Right atrium auricular region (tissue), 2 donors: ENCODE measurements around the gene KMT2C. TPM values are rescaled to one million over a fixed set of nuclear protein-coding genes. Genes with fewer than 3 reads are reported as not detected.
"Not testable (repeated sequence)": the region's sequence is repeated elsewhere in the genome, so short reads cannot be mapped to it uniquely, and the experiment has no call there.

Experiments used
- DNase-seq: peaks from one replicate; pipeline ENCODE4 v3.0.0-alpha.2; 2019; ENCODE audit warnings: low spot score
- H3K27ac ChIP-seq, 2 donors: fragments of 200-600 bp; sonication (generic); 1 replicate in 1 of 2; 2 replicates in 1 of 2; pipeline ENCODE4 v1.5.1; 2016 to 2019
- H3K27me3 ChIP-seq, 2 donors: fragments of 200-600 bp; sonication (generic); one replicate each; pipeline versions ENCODE4 v1.5.1 to v1.6.0; 2017 to 2019
- H3K36me3 ChIP-seq: fragments of 200-600 bp; sonication (generic); one replicate; pipeline ENCODE4 v1.5.1; 2016
- H3K4me1 ChIP-seq, 2 donors: fragments of 200-600 bp; sonication (generic); one replicate each; pipeline versions ENCODE4 v1.5.1 to v1.6.0; 2017 to 2019
- H3K4me3 ChIP-seq, 2 donors: fragments of 200-600 bp; sonication (generic); 1 replicate in 1 of 2; 2 replicates in 1 of 2; pipeline ENCODE4 v1.5.1; 2017 to 2019; ENCODE audit warnings: mild to moderate bottlenecking in 1 of 2, moderate library complexity in 1 of 2
- H3K9me3 ChIP-seq, 2 donors: fragments of 200-600 bp; sonication (generic); one replicate each; pipeline ENCODE4 v1.5.1; 2019
- CTCF ChIP-seq, 2 donors: fragments of 200-600 bp; sonication (generic); IDR thresholded peaks; one replicate each; pipeline ENCODE4 v1.5.1; 2019; ENCODE audit warnings: antibody characterized with exemption in 2 of 2
- total RNA-seq, 2 donors: library from RNA; depleted of rRNA; stranded (reverse); fragments of >200 nt; gene quantifications; one replicate each; pipeline ENCODE4 v1.1.0, GENCODE V29; 2016

The KMT2C gene
- total RNA-seq, 2 donors from 2014 or later, result 36.5 to 37.3 TPM

- H3K9me3 ChIP-seq, DNase-seq, H3K27me3 ChIP-seq, H3K36me3 ChIP-seq: not testable (repeated sequence)
- peak in 1 of 2 donors; percentile 17 for TF ChIP-seq CTCF (IDR thresholded peaks at IDR 0.05)
- peaks cover 0 to 43% of the 10 kb centered on the region in 2 donors for H3K4me1 ChIP-seq
- H3K27ac ChIP-seq, result peak overlapping the region; percentile 87 to 97
- H3K4me3 ChIP-seq, result peak overlapping the region; percentile 88 to 95
These were observed 1.9 kb downstream of the KMT2C start for GRCh38 chr7:152433721-152434490.

- H3K36me3 ChIP-seq, H3K4me3 ChIP-seq, H3K27me3 ChIP-seq, H3K27ac ChIP-seq, DNase-seq, H3K9me3 ChIP-seq: not testable (repeated sequence)
- peaks cover 0 to 53% of the 10 kb centered on the region in 2 donors for H3K4me1 ChIP-seq
These were observed 3.1 kb downstream of the KMT2C start for GRCh38 chr7:152432735-152433134.

GRCh38 chr7:152430854-152431253, 4.9 kb downstream of the KMT2C start:
- Histone ChIP-seq H3K4me3 (no peak overlapping the region), H3K4me1 (peaks cover 0 to 59% of the 10 kb centered on the region in 2 donors), H3K9me3 (no peaks in the 10 kb centered on the region), H3K27ac (no peak overlapping the region), H3K36me3 (no peaks in the 10 kb centered on the region), H3K27me3 (no peaks in the 10 kb centered on the region)
- TF ChIP-seq CTCF (IDR thresholded peaks at IDR 0.05), result no peak
- DNase-seq, result no peak

GRCh38 chr7:152430118-152430517, 5.7 kb downstream of the KMT2C start:
- H3K9me3 ChIP-seq, H3K36me3 ChIP-seq, H3K27me3 ChIP-seq, H3K27ac ChIP-seq, DNase-seq, H3K4me3 ChIP-seq: not testable (repeated sequence)
- H3K4me1 ChIP-seq, result peaks cover 0 to 59% of the 10 kb centered on the region in 2 donors

GRCh38 chr7:152424348-152425108, 11.3 kb downstream of the KMT2C start:
- Histone ChIP-seq H3K27ac (no peak overlapping the region), H3K9me3 (peaks cover 0 to 9% of the 10 kb centered on the region in 2 donors), H3K36me3 (no peaks in the 10 kb centered on the region), H3K4me1 (peaks cover 0 to 35% of the 10 kb centered on the region in 2 donors), H3K4me3 (no peak overlapping the region), H3K27me3 (no peaks in the 10 kb centered on the region)
- DNase-seq, result no peak
- TF ChIP-seq CTCF (IDR thresholded peaks at IDR 0.05), result no peak

- Histone ChIP-seq H3K4me1 (peaks cover 0 to 29% of the 10 kb centered on the region in 2 donors), H3K9me3 (peaks cover 0 to 9% of the 10 kb centered on the region in 2 donors), H3K27ac (no peak overlapping the region), H3K36me3 (no peaks in the 10 kb centered on the region), H3K4me3 (no peak overlapping the region), H3K27me3 (no peaks in the 10 kb centered on the region)
- TF ChIP-seq CTCF (IDR thresholded peaks at IDR 0.05), result no peak
- no peak for DNase-seq
These were observed 11.8 kb downstream of the KMT2C start for GRCh38 chr7:152423991-152424347.

- not testable (repeated sequence) for H3K27ac ChIP-seq, H3K9me3 ChIP-seq, DNase-seq, H3K27me3 ChIP-seq, H3K36me3 ChIP-seq, H3K4me3 ChIP-seq
- peaks cover 0 to 23% of the 10 kb centered on the region in 2 donors for H3K4me1 ChIP-seq
These were observed 12.6 kb downstream of the KMT2C start for GRCh38 chr7:152423171-152423570.

- DNase-seq, H3K4me3 ChIP-seq, H3K36me3 ChIP-seq, H3K4me1 ChIP-seq, H3K27ac ChIP-seq, H3K9me3 ChIP-seq, H3K27me3 ChIP-seq: not testable (repeated sequence)
These were observed 14.9 kb downstream of the KMT2C start for GRCh38 chr7:152420950-152421349.
